Measurements from ENCODE around the gene ATXN7L3B.

The ATXN7L3B gene

GRCh38 chr12:74552201-74552600, 14.6 kb downstream of the ATXN7L3B start:
- DNase-seq, result no peak

DNA sequence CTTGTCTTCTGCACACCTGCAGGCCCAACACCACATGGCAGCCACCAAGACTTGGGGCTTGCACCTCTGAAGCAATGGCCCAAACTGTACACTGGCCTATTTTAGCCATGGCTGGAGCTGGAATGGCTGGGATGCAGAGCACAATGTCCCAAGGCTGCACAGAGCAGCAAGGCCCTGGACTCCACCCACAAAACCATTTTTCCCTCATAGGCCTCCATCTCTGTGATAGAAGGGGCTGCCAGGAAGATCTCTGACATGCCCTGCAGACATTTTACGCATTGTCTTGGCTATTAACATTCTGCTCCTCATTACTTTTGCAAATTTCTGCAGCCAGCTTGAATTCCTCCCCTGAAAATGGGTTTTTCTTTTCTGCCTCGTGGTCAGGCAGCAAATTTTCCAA, 22.1 kb downstream of the ATXN7L3B start:
- DNase-seq, result no peak

DNA sequence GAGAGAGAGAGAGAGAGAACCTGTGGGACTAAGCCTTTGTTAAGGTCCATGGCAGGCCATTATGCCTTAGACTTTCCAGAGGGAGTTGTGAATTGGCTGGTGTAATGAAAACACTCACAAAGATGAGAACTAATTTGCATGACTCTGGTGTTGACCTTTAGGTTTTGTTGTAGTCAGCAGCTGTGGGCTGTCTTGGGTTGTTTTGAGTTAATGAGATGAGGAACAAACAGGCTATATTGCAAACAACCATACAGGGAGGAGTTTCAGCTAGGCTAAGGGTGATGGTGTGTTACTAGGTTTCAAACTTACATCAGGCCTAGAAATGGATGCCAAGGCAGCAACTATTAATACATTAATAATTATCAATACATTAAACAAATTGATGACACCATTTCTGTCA, 26.3 kb downstream of the ATXN7L3B start:
- no peak for DNase-seq

DNA sequence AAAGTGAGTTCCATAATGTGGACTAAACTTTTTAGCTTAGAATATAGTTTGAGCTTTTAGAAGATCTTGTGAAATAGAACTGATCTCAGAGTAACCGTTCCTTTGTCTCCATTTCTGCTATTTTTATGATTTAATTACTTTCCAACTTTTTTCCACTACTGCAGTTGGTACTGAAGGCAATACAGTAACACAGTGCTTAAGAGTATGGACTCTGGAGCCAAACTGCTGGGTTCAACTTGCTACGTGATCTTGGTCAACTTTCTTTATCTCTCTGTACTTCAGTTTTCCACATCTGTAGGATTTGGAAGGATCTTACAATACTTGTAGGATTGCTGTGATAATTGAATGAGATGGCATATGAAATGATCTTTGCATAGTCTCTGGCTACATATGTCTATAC, 40.9 kb downstream of the ATXN7L3B start:
- no peak for DNase-seq

GRCh38 chr12:74579446-74579845, 41.8 kb downstream of the ATXN7L3B start:
- DNase-seq, result no peak

- DNase-seq, result no peak
Observed at GRCh38 chr12:74579981-74580380, 42.3 kb downstream of the ATXN7L3B start.

- DNase-seq, result no peak
Observed at GRCh38 chr12:74581439-74581838, 43.8 kb downstream of the ATXN7L3B start.

DNA sequence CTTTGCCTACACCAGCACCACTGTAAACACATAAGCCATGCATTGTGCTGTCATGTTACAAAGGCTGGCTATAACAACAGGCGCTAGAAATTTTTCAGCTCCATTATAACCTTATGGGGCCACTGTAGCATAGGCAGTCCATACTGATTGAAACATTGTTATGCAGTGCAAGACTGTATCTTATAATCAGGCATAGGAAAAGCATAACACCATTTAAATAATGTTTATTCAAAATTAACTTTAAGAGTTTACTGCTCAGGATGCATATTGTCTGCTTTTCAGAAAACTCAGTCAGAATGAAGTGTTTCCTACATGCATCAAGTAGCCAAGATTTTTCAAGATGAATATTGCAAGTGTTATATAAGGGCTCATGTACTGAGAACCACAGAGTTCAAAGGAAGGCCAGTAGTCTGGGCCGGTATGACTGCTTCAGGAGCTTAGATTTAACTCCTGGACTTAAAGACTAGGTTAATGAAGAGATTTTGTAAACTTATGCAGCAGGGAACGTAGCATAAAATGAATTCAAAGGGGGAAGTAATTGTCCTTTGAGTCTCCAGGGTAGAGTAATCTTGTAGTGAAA, 46.9 kb downstream of the ATXN7L3B start:
- DNase-seq, result no peak

DNA sequence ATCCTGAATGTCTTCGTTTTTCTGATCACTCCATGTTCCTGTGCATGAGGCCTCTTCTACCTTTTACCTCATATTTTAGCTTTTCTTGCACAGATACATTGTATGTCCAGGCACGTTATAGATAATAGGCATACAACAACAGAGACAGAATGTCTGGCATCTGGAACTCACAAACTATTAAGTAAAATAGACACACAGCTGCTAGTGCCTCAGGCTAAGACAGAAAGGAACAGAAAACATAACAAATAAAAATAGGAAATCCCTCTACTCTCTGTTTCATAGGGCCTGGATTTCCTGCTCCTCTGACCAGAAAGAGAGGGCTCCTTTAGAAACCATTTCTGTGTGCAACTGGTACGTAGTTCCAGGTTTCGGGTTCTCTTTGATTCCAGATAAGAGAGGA, 48.6 kb downstream of the ATXN7L3B start:
- no peak for DNase-seq
